IPS-NIHi11 (cell line): ENCODE data around the gene MXRA8.

ENCODE experiments used
- DNase-seq: peaks from one replicate; pipeline ENCODE4 v3.0.0; 2012; ENCODE audit warnings: mixed read lengths, low spot score

The MXRA8 gene

GRCh38 chr1:1335792-1336248 is 22.5 kb downstream of the MXRA8 start:
- DNase-seq: no peak

GRCh38 chr1:1335283-1335682 is 23.1 kb downstream of the MXRA8 start:
- no peak for DNase-seq

GRCh38 chr1:1334835-1335234 is 23.5 kb downstream of the MXRA8 start:
- DNase-seq: peak; percentile 96

GRCh38 chr1:1333551-1334241 is 24.7 kb downstream of the MXRA8 start:
- DNase-seq: no peak

- no peak for DNase-seq
Measured at GRCh38 chr1:1332774-1333480, 25.4 kb downstream of the MXRA8 start.

GRCh38 chr1:1332031-1332755 is 26.2 kb downstream of the MXRA8 start:
- DNase-seq: no peak

- DNase-seq: no peak
Measured at GRCh38 chr1:1331068-1331965, 27.0 kb downstream of the MXRA8 start, which contains the start of gene TAS1R3. TSS of gene TAS1R3 (plus strand) at chr1:1331280. CDS start at chr1:1331346, 66 bp downstream.

GRCh38 chr1:1330366-1331067 is 27.8 kb downstream of the MXRA8 start:
- no peak for DNase-seq

- DNase-seq: no peak
Measured at GRCh38 chr1:1329304-1330210, 28.8 kb downstream of the MXRA8 start.

- no peak for DNase-seq
Measured at GRCh38 chr1:1328254-1328653, 30.1 kb downstream of the MXRA8 start.

GRCh38 chr1:1327291-1327690 is 31.1 kb downstream of the MXRA8 start:
- DNase-seq: no peak

- DNase-seq: no peak
Measured at GRCh38 chr1:1326075-1326605, 32.2 kb downstream of the MXRA8 start.

- DNase-seq: no peak
Measured at GRCh38 chr1:1325288-1326074, 32.9 kb downstream of the MXRA8 start.

- peak; percentile 99 for DNase-seq
Measured at GRCh38 chr1:1324524-1325287, 33.6 kb downstream of the MXRA8 start, which contains the start of the genes CPTP and INTS11. TSS of gene CPTP (plus strand) at chr1:1324802. CDS start at chr1:1326911, 2,109 bp downstream. TSS of gene INTS11 (minus strand) at chr1:1324660. CDS start at chr1:1324608, 52 bp downstream.

- peak; percentile 53 for DNase-seq
Measured at GRCh38 chr1:1324084-1324523, 34.3 kb downstream of the MXRA8 start.

GRCh38 chr1:1322952-1323351 is 35.4 kb downstream of the MXRA8 start:
- no peak for DNase-seq

GRCh38 chr1:1322418-1322817 is 35.9 kb downstream of the MXRA8 start:
- DNase-seq: no peak

GRCh38 chr1:1321477-1321876 is 36.9 kb downstream of the MXRA8 start:
- DNase-seq: no peak
